WTC11 (cell line): Measurements from ENCODE around the gene CCL25. TPM values are rescaled to one million over a fixed set of nuclear protein-coding genes. Genes with fewer than 3 reads are reported as not detected.

Experiments
- ATAC-seq: fragments of 200-7000 bp; cut with Tn5 transposase; 2 replicates; pipeline ENCODE4 v1.10.0; 2021; ENCODE audit warnings: mild to moderate bottlenecking, moderate library complexity
- CTCF ChIA-PET: fragments of 300-600 bp; sonication (Branson Sonifier 250); formaldehyde crosslinking; loops from one replicate; lab custom pipeline; 2021; ENCODE audit warnings: antibody characterized with exemption; lab: Charles Lee
- POLR2A ChIA-PET: fragments of 350-600 bp; sonication (Branson Sonifier 250); formaldehyde crosslinking; loops from one replicate; lab custom pipeline; 2021; ENCODE audit warnings: antibody characterized with exemption; lab: Charles Lee
- DNase-seq: peaks from one replicate; pipeline ENCODE4 v3.0.0; 2021; ENCODE audit warnings: low spot score
- H3K27ac Mint-ChIP-seq: 2 replicates; pipeline ENCODE4 v1.8.0; 2021; ENCODE audit warnings: mixed read lengths
- H3K27me3 Mint-ChIP-seq: 2 replicates; pipeline ENCODE4 v1.8.0; 2021; ENCODE audit warnings: low read depth, mild to moderate bottlenecking, moderate library complexity, mixed read lengths
- H3K36me3 Mint-ChIP-seq: 2 replicates; pipeline ENCODE4 v1.8.0; 2021; ENCODE audit warnings: mixed read lengths
- H3K4me1 Mint-ChIP-seq: 2 replicates; pipeline ENCODE4 v1.8.0; 2022; ENCODE audit warnings: mixed read lengths
- H3K4me3 Mint-ChIP-seq: 2 replicates; pipeline ENCODE4 v1.8.0; 2021; ENCODE audit warnings: mild to moderate bottlenecking, moderate library complexity, mixed read lengths
- H3K9me3 Mint-ChIP-seq: 2 replicates; pipeline ENCODE4 v1.8.0; 2021; ENCODE audit warnings: mixed read lengths
- ARID4B ChIP-seq: sonication (generic); formaldehyde crosslinking; IDR thresholded peaks from 2 replicates; pipeline ENCODE4 v1.8.0; 2023; ENCODE audit warnings: missing genetic modification reagents, mild to moderate bottlenecking, borderline replicate concordance
- ATF3 ChIP-seq: sonication (generic); formaldehyde crosslinking; conservative IDR thresholded peaks from 2 replicates; pipeline ENCODE4 v1.8.1; 2022; ENCODE audit warnings: mild to moderate bottlenecking, missing genetic modification reagents
- CREB1 ChIP-seq: sonication (generic); formaldehyde crosslinking; IDR thresholded peaks from 2 replicates; pipeline ENCODE4 v1.8.0; 2023; ENCODE audit warnings: mild to moderate bottlenecking, missing genetic modification reagents
- E2F1 ChIP-seq: sonication (generic); formaldehyde crosslinking; IDR thresholded peaks from 2 replicates; pipeline ENCODE4 v1.8.0; 2022; ENCODE audit warnings: mild to moderate bottlenecking, missing genetic modification reagents
- E2F5 ChIP-seq: sonication (generic); formaldehyde crosslinking; IDR thresholded peaks from 2 replicates; pipeline ENCODE4 v1.8.1; 2022; ENCODE audit warnings: mild to moderate bottlenecking, moderate library complexity, missing genetic modification reagents
- ELF4 ChIP-seq: sonication (generic); formaldehyde crosslinking; IDR thresholded peaks from 2 replicates; pipeline ENCODE4 v1.8.1; 2022; ENCODE audit warnings: low read depth, mild to moderate bottlenecking, moderate library complexity, missing genetic modification reagents
- GRHL2 ChIP-seq: fragments of 250-450 bp; sonication (Bioruptor Pico); IDR thresholded peaks from 2 replicates; pipeline ENCODE4 v1.8.0; 2022; ENCODE audit warnings: mild to moderate bottlenecking, moderate library complexity; ENCODE audit not compliant: insufficient replicate concordance, severe bottlenecking
- KAT7 ChIP-seq: sonication (generic); formaldehyde crosslinking; IDR thresholded peaks from 2 replicates; pipeline ENCODE4 v1.8.1; 2023; ENCODE audit warnings: missing genetic modification reagents, mild to moderate bottlenecking, borderline replicate concordance
- MAX ChIP-seq: sonication (generic); formaldehyde crosslinking; IDR thresholded peaks from 2 replicates; pipeline ENCODE4 v1.8.0; 2022; ENCODE audit warnings: mild to moderate bottlenecking, missing genetic modification reagents
- MLX ChIP-seq: sonication (generic); formaldehyde crosslinking; IDR thresholded peaks from 2 replicates; pipeline ENCODE4 v1.8.1; 2023; ENCODE audit warnings: mild to moderate bottlenecking, missing genetic modification reagents, moderate library complexity
- NR2C2 ChIP-seq: sonication (generic); formaldehyde crosslinking; IDR thresholded peaks from 2 replicates; pipeline ENCODE4 v1.8.0; 2022; ENCODE audit warnings: mild to moderate bottlenecking, missing genetic modification reagents
- NR3C1 ChIP-seq: sonication (generic); formaldehyde crosslinking; conservative IDR thresholded peaks from 2 replicates; pipeline ENCODE4 v1.8.1; 2023; ENCODE audit warnings: low read depth, mild to moderate bottlenecking, missing genetic modification reagents
- PREB ChIP-seq: sonication (generic); formaldehyde crosslinking; IDR thresholded peaks from 2 replicates; pipeline ENCODE4 v1.8.1; 2022; ENCODE audit warnings: mild to moderate bottlenecking, missing genetic modification reagents, moderate library complexity, borderline replicate concordance
- RELA ChIP-seq: sonication (generic); formaldehyde crosslinking; IDR thresholded peaks from 2 replicates; pipeline ENCODE4 v1.8.1; 2022; ENCODE audit warnings: missing genetic modification reagents, mild to moderate bottlenecking, borderline replicate concordance
- RORB ChIP-seq: fragments of 250-450 bp; sonication (Bioruptor Pico); IDR thresholded peaks from 2 replicates; pipeline ENCODE4 v1.9.0; 2021; ENCODE audit warnings: mild to moderate bottlenecking
- SMAD3 ChIP-seq: sonication (generic); formaldehyde crosslinking; IDR thresholded peaks from 2 replicates; pipeline ENCODE4 v1.8.0; 2022; ENCODE audit warnings: missing genetic modification reagents, mild to moderate bottlenecking, borderline replicate concordance
- SP1 ChIP-seq: sonication (generic); formaldehyde crosslinking; conservative IDR thresholded peaks from 2 replicates; pipeline ENCODE4 v1.8.1; 2022; ENCODE audit warnings: missing genetic modification reagents
- USF1 ChIP-seq: sonication (generic); formaldehyde crosslinking; IDR thresholded peaks from 2 replicates; pipeline ENCODE4 v1.8.0; 2022; ENCODE audit warnings: mild to moderate bottlenecking, missing genetic modification reagents
- ZBTB21 ChIP-seq: sonication (generic); formaldehyde crosslinking; IDR thresholded peaks from 2 replicates; pipeline ENCODE4 v1.8.1; 2023; ENCODE audit warnings: mild to moderate bottlenecking, missing genetic modification reagents, borderline replicate concordance
- ZMAT4 ChIP-seq: fragments of 250-450 bp; sonication (Bioruptor Pico); IDR thresholded peaks from 2 replicates; pipeline ENCODE4 v1.9.0; 2021; ENCODE audit warnings: mild to moderate bottlenecking
- ZNF317 ChIP-seq: sonication (generic); formaldehyde crosslinking; IDR thresholded peaks from 2 replicates; pipeline ENCODE4 v1.8.1; 2023; ENCODE audit warnings: low read depth, mild to moderate bottlenecking, moderate library complexity, missing genetic modification reagents, borderline replicate concordance
- ZNF671 ChIP-seq: fragments of 250-450 bp; sonication (Bioruptor Pico); IDR thresholded peaks from 2 replicates; pipeline ENCODE4 v1.8.0; 2021; ENCODE audit warnings: mild to moderate bottlenecking
- total RNA-seq: library from RNA; stranded (reverse); gene quantifications from 3 replicates; pipeline ENCODE4 v1.2.3, GENCODE V29; 2021

CCL25 gene
- total RNA-seq, 1 experiment from 2014 or later = not detected

GRCh38 chr19:8017808-8018207 is 34.8 kb upstream of the CCL25 start (continued):
- no peak for TF ChIP-seq E2F1 (CRISPR knock-in tag)
- TF ChIP-seq, all 79 proteins: peak for 0

GRCh38 chr19:8020681-8021080 is 31.9 kb upstream of the CCL25 start:
- POLR2A ChIA-PET = no interaction called here
- no peaks in the 10 kb centered on the region for H3K27me3 Mint-ChIP-seq
- CTCF ChIA-PET = interaction anchor here (0.7 to 1.2 kb wide), 2 partner anchors 18 to 137 kb away, joined by 3 to 7 read pairs; no protein-coding TSS in a partner anchor
- H3K9me3 Mint-ChIP-seq = no peaks in the 10 kb centered on the region
- no peaks in the 10 kb centered on the region for H3K4me1 Mint-ChIP-seq
- DNase-seq (no peak), ATAC-seq (no peak)
- no peaks in the 10 kb centered on the region for H3K36me3 Mint-ChIP-seq
- TF ChIP-seq ATF3 = no peak
- TF ChIP-seq ZNF671 (CRISPR knock-in tag) = no peak
- no peak for TF ChIP-seq MLX (CRISPR knock-in tag)
- no peak for TF ChIP-seq SMAD3 (CRISPR knock-in tag)
- no peak for TF ChIP-seq RELA
- no peak overlapping the region; the same call in 1 of the 2 replicates for H3K27ac Mint-ChIP-seq
- H3K4me3 Mint-ChIP-seq = no peak overlapping the region

- no peaks in the 10 kb centered on the region for H3K27me3 Mint-ChIP-seq
- no peaks in the 10 kb centered on the region for H3K4me1 Mint-ChIP-seq
- H3K4me3 Mint-ChIP-seq = no peak overlapping the region
- CTCF ChIA-PET = interaction anchor here (1.2 kb wide), 1 partner anchor 19 kb away, joined by 7 read pairs; no protein-coding TSS in a partner anchor
- POLR2A ChIA-PET = no interaction called here
- H3K36me3 Mint-ChIP-seq = no peaks in the 10 kb centered on the region
- ATAC-seq (no peak), DNase-seq (no peak)
- no peak overlapping the region for H3K27ac Mint-ChIP-seq
- H3K9me3 Mint-ChIP-seq = no peaks in the 10 kb centered on the region
- TF ChIP-seq ZNF317 (CRISPR knock-in tag) (no peak), CREB1 (CRISPR knock-in tag) (no peak), MLX (CRISPR knock-in tag) (no peak), GRHL2 (no peak), ARID4B (CRISPR knock-in tag) (no peak), SP1 (no peak), MAX (CRISPR knock-in tag) (no peak), USF1 (CRISPR knock-in tag) (no peak), NR2C2 (CRISPR knock-in tag) (no peak), ELF4 (no peak), PREB (no peak), ZMAT4 (no peak), ZBTB21 (CRISPR knock-in tag) (no peak), NR3C1 (CRISPR knock-in tag) (no peak), RORB (CRISPR knock-in tag) (no peak), E2F5 (CRISPR knock-in tag) (no peak), KAT7 (CRISPR knock-in tag) (no peak)
Measured at GRCh38 chr19:8021374-8021773, 31.2 kb upstream of the CCL25 start.
